ENCODE data around the gene FGF8.

The FGF8 gene

GRCh38 chr10:101782811-101783735 is 7.2 kb upstream of the FGF8 start, which contains the start of gene NPM3:
NPM3 (minus strand) TSS chr10:101783446; CDS start chr10:101783390, 56 bp downstream.
- H3K27me3 ChIP-seq (ENCODE audit: control insufficient read depth in 2 of 2, insufficient read depth in 2 of 2, low read length in 2 of 2) = no peaks in the 10 kb centered on the region
- H3K9me3 ChIP-seq (ENCODE audit: control insufficient read depth in 2 of 2, low read length in 2 of 2) = no peaks in the 10 kb centered on the region
- peak within 1 kb of the TSS; percentile 69 to 74 for H3K4me3 ChIP-seq (ENCODE audit: low read length in 2 of 2)
- H3K36me3 ChIP-seq (ENCODE audit: control insufficient read depth in 2 of 2, insufficient read depth in 2 of 2, low read length in 2 of 2) = peaks cover 16 to 26% of the 10 kb centered on the region in 2 donors
- peak within 1 kb of the TSS in 1 of 2 donors; percentile 2 for H3K27ac ChIP-seq (ENCODE audit: low read depth in 2 of 2, low read length in 2 of 2)
- H3K9ac ChIP-seq (ENCODE audit: low read depth in 1 of 2, low read length in 2 of 2) = peak within 1 kb of the TSS; percentile 58 to 71
- peaks cover 34 to 41% of the 10 kb centered on the region in 2 donors for H3K4me1 ChIP-seq (ENCODE audit: control insufficient read depth in 2 of 2, insufficient read depth in 2 of 2, low read length in 2 of 2)

- Histone ChIP-seq H3K9ac (ENCODE audit: low read depth in 1 of 2, low read length in 2 of 2) (peak overlapping the region in 1 of 2 donors; percentile 71), H3K36me3 (ENCODE audit: control insufficient read depth in 2 of 2, insufficient read depth in 2 of 2, low read length in 2 of 2) (peaks cover 11 to 20% of the 10 kb centered on the region in 2 donors), H3K27ac (ENCODE audit: low read depth in 2 of 2, low read length in 2 of 2) (no peak overlapping the region), H3K4me1 (ENCODE audit: control insufficient read depth in 2 of 2, insufficient read depth in 2 of 2, low read length in 2 of 2) (peaks cover 36 to 48% of the 10 kb centered on the region in 2 donors), H3K27me3 (ENCODE audit: control insufficient read depth in 2 of 2, insufficient read depth in 2 of 2, low read length in 2 of 2) (peaks cover under 1 to 9% of the 10 kb centered on the region in 2 donors), H3K9me3 (ENCODE audit: control insufficient read depth in 2 of 2, low read length in 2 of 2) (no peaks in the 10 kb centered on the region), H3K4me3 (ENCODE audit: low read length in 2 of 2) (peak overlapping the region; percentile 69 to 74)
Measured at GRCh38 chr10:101781984-101782810, 6.3 kb upstream of the FGF8 start.

GRCh38 chr10:101781655-101781983 is 5.7 kb upstream of the FGF8 start:
- Histone ChIP-seq H3K9me3 (ENCODE audit: control insufficient read depth in 2 of 2, low read length in 2 of 2) (no peaks in the 10 kb centered on the region), H3K9ac (ENCODE audit: low read depth in 1 of 2, low read length in 2 of 2) (no peak overlapping the region), H3K4me1 (ENCODE audit: control insufficient read depth in 2 of 2, insufficient read depth in 2 of 2, low read length in 2 of 2) (peaks cover 36 to 48% of the 10 kb centered on the region in 2 donors), H3K27me3 (ENCODE audit: control insufficient read depth in 2 of 2, insufficient read depth in 2 of 2, low read length in 2 of 2) (peaks cover 7 to 14% of the 10 kb centered on the region in 2 donors), H3K27ac (ENCODE audit: low read depth in 2 of 2, low read length in 2 of 2) (no peak overlapping the region), H3K36me3 (ENCODE audit: control insufficient read depth in 2 of 2, insufficient read depth in 2 of 2, low read length in 2 of 2) (peaks cover 9 to 18% of the 10 kb centered on the region in 2 donors), H3K4me3 (ENCODE audit: low read length in 2 of 2) (no peak overlapping the region)

- Histone ChIP-seq H3K9ac (ENCODE audit: low read depth in 1 of 2, low read length in 2 of 2) (no peak overlapping the region), H3K9me3 (ENCODE audit: control insufficient read depth in 2 of 2, low read length in 2 of 2) (no peaks in the 10 kb centered on the region), H3K4me1 (ENCODE audit: control insufficient read depth in 2 of 2, insufficient read depth in 2 of 2, low read length in 2 of 2) (peaks cover 36 to 48% of the 10 kb centered on the region in 2 donors), H3K36me3 (ENCODE audit: control insufficient read depth in 2 of 2, insufficient read depth in 2 of 2, low read length in 2 of 2) (peaks cover 6 to 14% of the 10 kb centered on the region in 2 donors), H3K27me3 (ENCODE audit: control insufficient read depth in 2 of 2, insufficient read depth in 2 of 2, low read length in 2 of 2) (peaks cover 7 to 14% of the 10 kb centered on the region in 2 donors), H3K27ac (ENCODE audit: low read depth in 2 of 2, low read length in 2 of 2) (no peak overlapping the region), H3K4me3 (ENCODE audit: low read length in 2 of 2) (no peak overlapping the region)
Measured at GRCh38 chr10:101780818-101781654, 5.1 kb upstream of the FGF8 start.

GRCh38 chr10:101780187-101780817 is 4.4 kb upstream of the FGF8 start:
- peaks cover 36 to 50% of the 10 kb centered on the region in 2 donors for H3K4me1 ChIP-seq (ENCODE audit: control insufficient read depth in 2 of 2, insufficient read depth in 2 of 2, low read length in 2 of 2)
- peak overlapping the region; percentile 14 to 29 for H3K9ac ChIP-seq (ENCODE audit: low read depth in 1 of 2, low read length in 2 of 2)
- H3K27me3 ChIP-seq (ENCODE audit: control insufficient read depth in 2 of 2, insufficient read depth in 2 of 2, low read length in 2 of 2) = peaks cover 9 to 16% of the 10 kb centered on the region in 2 donors
- H3K36me3 ChIP-seq (ENCODE audit: control insufficient read depth in 2 of 2, insufficient read depth in 2 of 2, low read length in 2 of 2) = peaks cover 0 to 7% of the 10 kb centered on the region in 2 donors
- no peaks in the 10 kb centered on the region for H3K9me3 ChIP-seq (ENCODE audit: control insufficient read depth in 2 of 2, low read length in 2 of 2)
- H3K4me3 ChIP-seq (ENCODE audit: low read length in 2 of 2) = peak overlapping the region; percentile 71 to 76
- H3K27ac ChIP-seq (ENCODE audit: low read depth in 2 of 2, low read length in 2 of 2) = no peak overlapping the region

- H3K4me3 ChIP-seq (ENCODE audit: low read length in 2 of 2) = peak overlapping the region; percentile 71 to 76
- H3K27me3 ChIP-seq (ENCODE audit: control insufficient read depth in 2 of 2, insufficient read depth in 2 of 2, low read length in 2 of 2) = peaks cover 16 to 22% of the 10 kb centered on the region in 2 donors
- peaks cover 0 to 1% of the 10 kb centered on the region in 2 donors for H3K36me3 ChIP-seq (ENCODE audit: control insufficient read depth in 2 of 2, insufficient read depth in 2 of 2, low read length in 2 of 2)
- no peak overlapping the region for H3K27ac ChIP-seq (ENCODE audit: low read depth in 2 of 2, low read length in 2 of 2)
- no peaks in the 10 kb centered on the region for H3K9me3 ChIP-seq (ENCODE audit: control insufficient read depth in 2 of 2, low read length in 2 of 2)
- H3K9ac ChIP-seq (ENCODE audit: low read depth in 1 of 2, low read length in 2 of 2) = peak overlapping the region; percentile 14 to 29
- peaks cover 36 to 56% of the 10 kb centered on the region in 2 donors for H3K4me1 ChIP-seq (ENCODE audit: control insufficient read depth in 2 of 2, insufficient read depth in 2 of 2, low read length in 2 of 2)
Measured at GRCh38 chr10:101779544-101780186, 3.8 kb upstream of the FGF8 start.

GRCh38 chr10:101778781-101779543 is 3.0 kb upstream of the FGF8 start:
- peak overlapping the region; percentile 71 to 76 for H3K4me3 ChIP-seq (ENCODE audit: low read length in 2 of 2)
- no peak overlapping the region for H3K27ac ChIP-seq (ENCODE audit: low read depth in 2 of 2, low read length in 2 of 2)
- no peaks in the 10 kb centered on the region for H3K36me3 ChIP-seq (ENCODE audit: control insufficient read depth in 2 of 2, insufficient read depth in 2 of 2, low read length in 2 of 2)
- peaks cover 22 to 27% of the 10 kb centered on the region in 2 donors for H3K27me3 ChIP-seq (ENCODE audit: control insufficient read depth in 2 of 2, insufficient read depth in 2 of 2, low read length in 2 of 2)
- no peaks in the 10 kb centered on the region for H3K9me3 ChIP-seq (ENCODE audit: control insufficient read depth in 2 of 2, low read length in 2 of 2)
- H3K4me1 ChIP-seq (ENCODE audit: control insufficient read depth in 2 of 2, insufficient read depth in 2 of 2, low read length in 2 of 2) = peaks cover 36 to 56% of the 10 kb centered on the region in 2 donors
- H3K9ac ChIP-seq (ENCODE audit: low read depth in 1 of 2, low read length in 2 of 2) = peak overlapping the region; percentile 20 to 42

- H3K9ac ChIP-seq (ENCODE audit: low read depth in 1 of 2, low read length in 2 of 2) = no peak overlapping the region
- peaks cover 27 to 29% of the 10 kb centered on the region in 2 donors for H3K27me3 ChIP-seq (ENCODE audit: control insufficient read depth in 2 of 2, insufficient read depth in 2 of 2, low read length in 2 of 2)
- H3K4me3 ChIP-seq (ENCODE audit: low read length in 2 of 2) = no peak overlapping the region
- no peak overlapping the region for H3K27ac ChIP-seq (ENCODE audit: low read depth in 2 of 2, low read length in 2 of 2)
- H3K36me3 ChIP-seq (ENCODE audit: control insufficient read depth in 2 of 2, insufficient read depth in 2 of 2, low read length in 2 of 2) = no peaks in the 10 kb centered on the region
- no peaks in the 10 kb centered on the region for H3K9me3 ChIP-seq (ENCODE audit: control insufficient read depth in 2 of 2, low read length in 2 of 2)
- H3K4me1 ChIP-seq (ENCODE audit: control insufficient read depth in 2 of 2, insufficient read depth in 2 of 2, low read length in 2 of 2) = peaks cover 36 to 51% of the 10 kb centered on the region in 2 donors
Measured at GRCh38 chr10:101778151-101778780, 2.4 kb upstream of the FGF8 start.

All from mucosa of rectum (tissue), 2 donors.